HPDE6-E6E7 (cell line): ENCODE results near the gene YEATS2.
"Not testable (repeated sequence)": the region's sequence is repeated elsewhere in the genome, so short reads cannot be mapped to it uniquely, and the experiment has no call there.

Source experiments
- DNase-seq: peaks from one replicate; pipeline ENCODE4 v3.0.0; 2011; ENCODE audit warnings: missing footprints; ENCODE audit errors: extremely low spot score

The YEATS2 gene

DNA sequence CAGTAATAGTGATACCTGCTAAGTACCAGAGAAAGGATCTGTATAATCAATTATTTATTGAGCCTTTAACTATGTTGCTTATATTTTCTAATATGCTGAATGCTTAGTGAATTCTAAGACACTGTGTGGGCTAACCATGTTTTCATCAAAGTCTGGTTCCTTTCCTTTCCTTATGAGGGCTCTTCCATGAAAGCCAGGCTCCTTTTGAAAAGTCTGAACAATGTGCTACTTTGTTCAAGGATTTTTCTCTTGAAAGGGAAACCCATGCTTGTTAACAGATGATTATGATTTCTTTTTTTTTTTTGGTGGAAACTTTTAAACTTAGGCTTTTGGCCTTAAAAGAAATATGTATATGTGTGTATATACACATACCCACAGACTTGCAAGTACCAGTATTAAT, 17.0 kb downstream of the YEATS2 start:
- no peak for DNase-seq

- DNase-seq = no peak
Observed at GRCh38 chr3:183718012-183718411, 20.4 kb downstream of the YEATS2 start.

GRCh38 chr3:183725387-183725786, 27.8 kb downstream of the YEATS2 start:
- no peak for DNase-seq

DNA sequence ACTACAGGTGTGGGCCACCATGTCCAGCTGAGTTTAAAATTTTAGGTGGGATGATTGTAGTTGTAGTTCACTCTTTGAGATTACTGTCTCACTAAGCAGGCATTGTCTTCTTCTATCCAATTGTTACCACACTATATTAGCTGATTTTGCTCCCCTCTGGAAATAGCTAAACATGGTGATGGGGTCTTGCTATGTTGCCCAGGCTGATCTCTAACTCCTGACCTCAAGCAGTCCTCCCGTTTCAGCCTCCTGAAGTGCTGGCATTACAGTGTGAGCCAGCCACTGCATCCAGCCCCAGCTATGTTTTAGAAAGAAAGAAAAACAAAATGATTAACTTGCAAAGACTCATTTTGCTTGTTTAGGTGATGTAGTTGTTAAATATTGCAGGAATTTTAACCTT, 30.6 kb downstream of the YEATS2 start:
- no peak for DNase-seq

DNA sequence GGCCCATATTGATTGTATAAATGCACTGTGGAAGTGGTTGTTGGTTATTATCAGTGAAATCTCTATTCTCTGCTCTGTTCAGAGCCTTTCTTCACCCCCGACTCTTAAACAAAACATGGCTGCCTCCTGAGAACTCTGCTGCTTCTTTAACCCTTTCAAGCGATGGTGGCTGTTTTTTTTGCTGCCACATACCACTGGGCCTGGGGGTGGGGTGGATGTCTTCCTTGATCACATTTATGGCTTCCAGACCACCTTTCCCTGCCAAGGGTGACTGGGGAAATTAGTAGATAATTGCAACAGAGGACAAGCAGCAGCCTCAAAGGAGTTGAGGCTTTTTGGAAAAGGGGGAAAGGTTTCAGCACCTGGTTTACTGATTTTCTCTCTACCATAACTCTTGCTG, 32.8 kb downstream of the YEATS2 start:
- no peak for DNase-seq

DNA sequence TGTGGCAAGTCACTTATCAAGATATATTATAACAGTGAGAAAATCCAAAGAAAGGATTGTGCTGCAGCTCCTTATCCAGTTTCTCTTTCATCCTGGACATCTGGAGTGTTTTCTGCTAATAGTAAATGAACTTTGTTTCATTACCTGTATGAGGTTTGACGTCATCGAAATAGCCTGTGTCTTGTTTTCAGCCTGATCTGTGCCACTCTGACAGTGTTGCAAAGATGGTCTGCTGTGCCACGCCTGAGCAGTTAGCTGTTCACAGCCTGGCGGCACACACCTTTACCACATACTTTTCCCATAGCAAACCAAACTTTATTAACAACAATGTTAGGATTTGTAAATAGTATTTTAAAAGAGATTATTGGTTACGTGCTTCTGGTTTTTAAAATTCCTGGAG, 34.0 kb downstream of the YEATS2 start:
- DNase-seq = no peak

DNA sequence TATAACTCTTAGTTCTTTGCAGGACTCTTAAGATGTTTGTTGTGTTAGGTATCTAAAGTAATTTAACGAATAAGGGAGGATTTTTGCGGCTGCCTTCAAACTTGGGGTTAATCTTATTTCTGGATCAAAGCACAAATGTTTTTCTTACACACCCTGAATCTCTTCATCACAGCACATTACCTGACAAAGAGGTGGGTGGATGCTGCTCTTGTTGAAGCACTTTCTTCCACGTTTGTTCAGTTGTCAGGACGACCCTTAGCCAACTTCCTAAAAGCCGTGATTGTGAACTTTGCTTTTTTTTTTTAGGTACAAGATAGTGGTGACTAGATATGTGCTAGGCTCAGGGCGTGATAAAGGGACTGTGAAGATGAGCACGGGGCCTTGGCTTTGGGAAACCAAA, 36.0 kb downstream of the YEATS2 start:
- no peak for DNase-seq

- DNase-seq = no peak
Observed at GRCh38 chr3:183734750-183735494, 37.3 kb downstream of the YEATS2 start.

- DNase-seq = no peak
Observed at GRCh38 chr3:183737116-183737515, 39.5 kb downstream of the YEATS2 start.

DNA sequence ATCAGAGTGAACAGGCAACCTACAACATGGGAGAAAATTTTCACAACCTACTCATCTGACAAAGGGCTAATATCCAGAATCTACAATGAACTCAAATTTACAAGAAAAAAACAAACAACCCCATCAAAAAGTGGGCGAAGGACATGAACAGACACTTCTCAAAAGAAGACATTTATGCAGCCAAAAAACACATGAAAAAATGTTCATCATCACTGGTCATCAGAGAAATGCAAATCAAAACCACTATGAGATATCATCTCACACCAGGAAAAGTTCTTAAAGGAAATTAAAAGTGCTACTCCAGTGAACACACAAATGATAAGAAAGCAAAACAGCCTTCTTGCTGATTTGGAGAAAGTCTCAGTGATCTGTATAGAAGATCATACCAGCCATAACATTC, 42.6 kb downstream of the YEATS2 start:
- DNase-seq = not testable (repeated sequence)

DNA sequence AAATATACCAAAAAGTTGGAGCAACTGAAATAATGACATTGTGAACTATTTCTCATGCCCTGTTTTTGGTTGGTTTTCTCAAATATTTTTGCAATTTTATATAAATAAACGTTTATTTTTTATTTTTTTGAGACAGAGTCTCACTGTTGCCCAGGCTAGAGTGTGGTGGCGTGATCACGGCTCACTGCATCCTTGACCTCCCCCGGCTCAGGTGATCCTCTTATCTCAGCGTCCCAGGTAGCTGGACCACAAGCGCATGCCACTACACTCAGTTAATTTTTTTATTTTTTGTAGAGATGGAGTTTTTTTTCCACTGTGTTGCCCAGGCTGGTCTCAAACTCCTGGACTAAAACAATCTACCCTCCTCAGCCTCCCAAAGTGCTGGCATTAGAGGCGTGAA, 45.6 kb downstream of the YEATS2 start:
- DNase-seq = no peak

- no peak for DNase-seq
Observed at GRCh38 chr3:183745300-183746098, 47.9 kb downstream of the YEATS2 start.

DNA sequence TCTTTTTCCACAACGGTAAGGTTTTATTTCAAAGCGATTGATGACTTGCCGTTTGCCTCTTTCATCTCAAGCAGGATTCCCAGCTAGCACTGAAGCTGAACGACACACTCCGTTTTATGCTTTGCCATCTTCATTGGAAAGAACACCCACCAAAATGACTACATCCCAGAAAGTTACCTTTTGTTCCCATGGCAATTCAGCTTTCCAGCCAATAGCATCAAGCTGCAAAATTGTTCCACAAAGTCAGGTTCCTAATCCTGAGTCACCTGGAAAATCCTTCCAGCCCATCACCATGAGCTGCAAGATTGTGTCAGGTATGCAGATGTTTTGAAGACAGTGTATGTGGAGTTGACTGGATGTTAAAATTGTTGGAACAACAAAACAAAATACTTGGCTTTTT, 56.5 kb downstream of the YEATS2 start:
- no peak for DNase-seq

DNA sequence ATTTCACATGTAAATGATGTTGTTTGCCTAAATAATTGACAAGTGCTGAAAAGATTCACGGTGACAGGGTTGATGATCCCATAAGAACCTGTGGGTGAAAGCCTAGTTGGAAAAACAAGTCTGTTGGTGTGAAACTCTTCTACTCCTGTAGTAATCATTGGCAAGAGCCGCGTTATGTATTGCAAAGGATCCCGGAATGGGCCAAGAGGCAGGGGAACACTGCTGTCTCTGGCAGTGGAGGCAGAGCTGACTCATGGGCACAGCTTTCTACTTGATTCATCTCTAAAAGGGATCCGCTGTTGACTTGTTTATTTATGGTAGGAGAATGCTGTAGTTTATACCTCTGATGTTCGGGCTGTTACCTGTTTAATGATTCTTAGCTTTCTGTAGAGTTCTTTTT, 64.7 kb downstream of the YEATS2 start:
- DNase-seq = no peak

GRCh38 chr3:183764847-183765731, 67.5 kb downstream of the YEATS2 start:
- DNase-seq = no peak

DNA sequence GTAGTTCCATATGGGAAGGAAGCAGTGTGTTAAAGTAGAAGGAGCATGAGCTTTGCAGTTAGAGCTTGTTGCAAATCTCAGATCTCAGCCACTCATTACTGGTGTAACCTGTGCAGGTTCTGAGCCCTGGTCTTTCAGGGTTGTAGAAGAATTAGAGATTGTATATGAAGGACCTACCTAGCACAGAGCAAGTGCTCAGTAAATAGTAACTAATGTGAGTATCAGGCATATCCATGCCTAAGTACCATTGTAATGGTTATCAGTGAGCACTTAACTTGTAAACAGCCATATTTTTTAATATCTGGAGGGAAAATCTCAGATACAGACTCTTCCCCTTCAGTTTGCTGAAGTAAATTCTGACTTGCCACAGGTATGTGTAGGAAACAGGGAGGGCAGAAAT, 68.5 kb downstream of the YEATS2 start:
- DNase-seq = no peak

GRCh38 chr3:183766745-183767606, 69.4 kb downstream of the YEATS2 start:
- peak; percentile 73 for DNase-seq

DNA sequence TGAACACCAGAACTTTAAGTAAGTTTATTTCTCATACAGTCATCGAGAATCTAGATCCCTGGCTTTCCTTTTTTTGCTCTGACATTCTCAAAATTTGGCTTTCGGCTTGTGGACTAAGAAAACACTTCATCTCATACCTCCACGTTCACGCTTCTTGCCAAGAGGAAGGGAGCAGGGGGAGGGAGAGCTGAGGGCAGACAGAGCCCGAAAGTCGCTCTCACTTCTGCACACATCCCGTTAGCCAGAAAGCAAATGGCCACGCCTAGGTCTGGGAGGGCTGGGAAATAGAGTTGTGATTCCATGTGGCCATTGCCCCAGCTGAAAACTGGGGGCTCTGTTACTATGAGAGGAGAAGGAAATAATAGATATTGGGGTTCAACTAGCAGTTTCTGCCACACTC, 70.5 kb downstream of the YEATS2 start:
- DNase-seq = no peak

DNA sequence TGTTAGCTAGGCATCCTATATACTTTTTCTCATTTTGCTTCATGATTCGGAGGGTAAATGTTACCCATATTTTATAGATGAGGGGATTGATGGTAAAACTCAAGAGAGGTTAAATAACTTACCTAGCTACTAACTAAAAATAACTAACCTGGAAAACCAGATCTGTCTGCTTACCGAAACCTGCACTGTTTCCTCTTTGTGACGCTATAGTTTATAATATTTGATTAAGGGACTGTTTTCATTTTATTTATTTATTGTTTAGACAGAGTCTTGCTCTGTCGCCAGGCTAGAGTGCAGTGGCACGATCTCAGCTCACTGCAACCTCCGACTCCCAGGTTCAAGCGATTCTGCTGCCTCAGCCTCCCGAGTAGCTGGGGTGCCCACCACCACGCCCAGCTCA, 71.9 kb downstream of the YEATS2 start:
- DNase-seq = no peak

DNA sequence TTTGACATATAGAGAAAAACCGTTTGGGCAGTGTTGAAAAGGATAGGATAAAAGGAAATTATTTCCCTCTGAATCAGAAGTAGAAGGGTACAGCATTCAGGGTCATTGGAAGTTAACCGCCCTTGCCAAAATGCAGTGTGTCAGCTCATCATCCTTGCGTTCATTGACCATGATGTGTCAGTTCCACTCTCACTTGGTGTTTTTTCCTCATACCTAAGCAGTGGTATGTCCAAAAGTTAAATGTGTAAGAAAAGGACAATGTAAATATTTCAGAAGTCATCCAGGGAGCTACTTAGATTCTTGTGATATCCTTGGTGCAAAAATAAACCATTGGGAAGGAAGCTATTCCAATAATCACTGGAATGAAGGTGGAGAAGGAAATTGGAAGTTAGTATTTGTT, 77.0 kb downstream of the YEATS2 start:
- no peak for DNase-seq

DNA sequence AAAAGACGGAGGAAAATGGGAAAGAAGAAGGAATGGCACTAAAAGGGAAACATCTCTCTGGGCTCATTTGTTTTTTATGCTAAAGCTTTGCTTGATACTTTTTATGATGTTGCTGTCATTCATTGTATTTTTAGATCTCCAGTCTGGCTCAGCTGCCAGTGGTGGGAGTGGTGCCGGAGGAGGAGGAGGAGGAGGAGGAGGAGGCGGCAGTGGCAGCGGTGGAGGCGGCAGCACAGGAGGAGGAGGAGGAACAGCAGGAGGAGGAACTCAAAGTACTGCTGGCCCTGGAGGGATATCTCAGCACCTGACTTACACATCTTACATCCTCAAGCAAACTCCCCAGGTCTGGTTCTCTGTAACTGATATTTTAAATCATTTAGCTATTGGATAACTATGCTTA, 78.2 kb downstream of the YEATS2 start:
- DNase-seq = no peak
